Measurements from ENCODE around the gene NHERF1.

NHERF1 gene

GRCh38 chr17:74763565-74764387 lies 15.3 kb downstream of the NHERF1 start:
- no peak overlapping the region for H3K4me3 ChIP-seq (ENCODE audit: control insufficient read depth, low read depth, low read length)
- no peak for DNase-seq (ENCODE audit: low read depth)
- no peak for TF ChIP-seq CTCF (IDR thresholded peaks at IDR 0.05; ENCODE audit: control insufficient read depth, insufficient read depth, low read depth, low read length, missing control alignments)

- no peak for TF ChIP-seq CTCF (IDR thresholded peaks at IDR 0.05; ENCODE audit: control insufficient read depth, insufficient read depth, low read depth, low read length, missing control alignments)
- H3K4me3 ChIP-seq (ENCODE audit: control insufficient read depth, low read depth, low read length): no peak overlapping the region
- no peak for DNase-seq (ENCODE audit: low read depth)
Measured at GRCh38 chr17:74764751-74765286, 16.4 kb downstream of the NHERF1 start.

- no peak for DNase-seq (ENCODE audit: low read depth)
- TF ChIP-seq CTCF (IDR thresholded peaks at IDR 0.05; ENCODE audit: control insufficient read depth, insufficient read depth, low read depth, low read length, missing control alignments): no peak
- H3K4me3 ChIP-seq (ENCODE audit: control insufficient read depth, low read depth, low read length): no peak overlapping the region
Measured at GRCh38 chr17:74766413-74766812, 18.0 kb downstream of the NHERF1 start.

GRCh38 chr17:74767111-74767516 lies 18.7 kb downstream of the NHERF1 start:
- no peak for TF ChIP-seq CTCF (IDR thresholded peaks at IDR 0.05; ENCODE audit: control insufficient read depth, insufficient read depth, low read depth, low read length, missing control alignments)
- DNase-seq (ENCODE audit: low read depth): no peak
- H3K4me3 ChIP-seq (ENCODE audit: control insufficient read depth, low read depth, low read length): no peak overlapping the region

- TF ChIP-seq CTCF (IDR thresholded peaks at IDR 0.05; ENCODE audit: control insufficient read depth, insufficient read depth, low read depth, low read length, missing control alignments): no peak
- no peak overlapping the region for H3K4me3 ChIP-seq (ENCODE audit: control insufficient read depth, low read depth, low read length)
- DNase-seq (ENCODE audit: low read depth): no peak
Measured at GRCh38 chr17:74768069-74768762, 19.8 kb downstream of the NHERF1 start.

GRCh38 chr17:74768763-74769114 lies 20.3 kb downstream of the NHERF1 start:
- DNase-seq (ENCODE audit: low read depth): no peak
- no peak overlapping the region for H3K4me3 ChIP-seq (ENCODE audit: control insufficient read depth, low read depth, low read length)
- no peak for TF ChIP-seq CTCF (IDR thresholded peaks at IDR 0.05; ENCODE audit: control insufficient read depth, insufficient read depth, low read depth, low read length, missing control alignments)
